Measurements from ENCODE around the gene GRIK1.

Gene GRIK1

GRCh38 chr21:29797155-29797554 lies 142.6 kb downstream of the GRIK1 start:
- no peak overlapping the region for H3K27ac ChIP-seq
- TF ChIP-seq ZFX (IDR thresholded peaks at IDR 0.05) (no peak), CTCF (conservative IDR thresholded peaks at IDR 0.05) (no peak)

GRCh38 chr21:29793712-29794111 lies 146.1 kb downstream of the GRIK1 start:
- no peak overlapping the region for H3K27ac ChIP-seq
- TF ChIP-seq ZFX (IDR thresholded peaks at IDR 0.05) (no peak), CTCF (conservative IDR thresholded peaks at IDR 0.05) (no peak)

GRCh38 chr21:29789393-29789792 lies 150.4 kb downstream of the GRIK1 start:
- H3K27ac ChIP-seq, result no peak overlapping the region
- TF ChIP-seq CTCF (conservative IDR thresholded peaks at IDR 0.05), result no peak
- TF ChIP-seq ZFX (IDR thresholded peaks at IDR 0.05), result no peak

- TF ChIP-seq ZFX (IDR thresholded peaks at IDR 0.05), result no peak
- no peak for TF ChIP-seq CTCF (conservative IDR thresholded peaks at IDR 0.05)
- no peak overlapping the region for H3K27ac ChIP-seq
Measured at GRCh38 chr21:29788752-29789151, 151.0 kb downstream of the GRIK1 start.

GRCh38 chr21:29787361-29787909 lies 152.4 kb downstream of the GRIK1 start:
- TF ChIP-seq ZFX (IDR thresholded peaks at IDR 0.05) (no peak), CTCF (conservative IDR thresholded peaks at IDR 0.05) (no peak)
- no peak overlapping the region for H3K27ac ChIP-seq

- TF ChIP-seq CTCF (conservative IDR thresholded peaks at IDR 0.05), result no peak
- no peak for TF ChIP-seq ZFX (IDR thresholded peaks at IDR 0.05)
- H3K27ac ChIP-seq, result no peak overlapping the region
Measured at GRCh38 chr21:29786496-29787360, 153.1 kb downstream of the GRIK1 start.

GRCh38 chr21:29777160-29777559 lies 162.6 kb downstream of the GRIK1 start:
- TF ChIP-seq CTCF (conservative IDR thresholded peaks at IDR 0.05) (no peak), ZFX (IDR thresholded peaks at IDR 0.05) (no peak)
- no peak overlapping the region for H3K27ac ChIP-seq

Data from C4-2B (cell line).